ENCODE results near the gene HLA-E.

- TF ChIP-seq CTCF (conservative IDR thresholded peaks at IDR 0.05 in 1 of 2, IDR thresholded peaks at IDR 0.05 in 1 of 2; ENCODE audit: low read depth in 1 of 2, low read length in 2 of 2), result peak; percentile 72 to 88
- no peak for TF ChIP-seq EZH2 (IDR thresholded peaks at IDR 0.05; ENCODE audit: low read length, missing control alignments)
Measured at GRCh38 chr6:30453508-30454116, 35.7 kb upstream of the HLA-E start.

All from fibroblast of lung (primary cell).